AG10803 (cell line): ENCODE results near the gene ITGA7.

Experiments
- DNase-seq: peaks from one replicate; pipeline ENCODE4 v3.0.0; 2010; ENCODE audit warnings: low read depth
- H3K4me3 ChIP-seq: 2 replicates; pipeline ENCODE4 v1.5.1; 2011; ENCODE audit warnings: mild to moderate bottlenecking, low read length, control low read depth
- TF ChIP-seq, protein P1 (sequence below): conservative IDR thresholded peaks from 2 replicates; pipeline ENCODE4 v1.5.1; 2011; ENCODE audit warnings: mild to moderate bottlenecking, low read length, control low read depth, inconsistent platforms

The ITGA7 gene, protein sequence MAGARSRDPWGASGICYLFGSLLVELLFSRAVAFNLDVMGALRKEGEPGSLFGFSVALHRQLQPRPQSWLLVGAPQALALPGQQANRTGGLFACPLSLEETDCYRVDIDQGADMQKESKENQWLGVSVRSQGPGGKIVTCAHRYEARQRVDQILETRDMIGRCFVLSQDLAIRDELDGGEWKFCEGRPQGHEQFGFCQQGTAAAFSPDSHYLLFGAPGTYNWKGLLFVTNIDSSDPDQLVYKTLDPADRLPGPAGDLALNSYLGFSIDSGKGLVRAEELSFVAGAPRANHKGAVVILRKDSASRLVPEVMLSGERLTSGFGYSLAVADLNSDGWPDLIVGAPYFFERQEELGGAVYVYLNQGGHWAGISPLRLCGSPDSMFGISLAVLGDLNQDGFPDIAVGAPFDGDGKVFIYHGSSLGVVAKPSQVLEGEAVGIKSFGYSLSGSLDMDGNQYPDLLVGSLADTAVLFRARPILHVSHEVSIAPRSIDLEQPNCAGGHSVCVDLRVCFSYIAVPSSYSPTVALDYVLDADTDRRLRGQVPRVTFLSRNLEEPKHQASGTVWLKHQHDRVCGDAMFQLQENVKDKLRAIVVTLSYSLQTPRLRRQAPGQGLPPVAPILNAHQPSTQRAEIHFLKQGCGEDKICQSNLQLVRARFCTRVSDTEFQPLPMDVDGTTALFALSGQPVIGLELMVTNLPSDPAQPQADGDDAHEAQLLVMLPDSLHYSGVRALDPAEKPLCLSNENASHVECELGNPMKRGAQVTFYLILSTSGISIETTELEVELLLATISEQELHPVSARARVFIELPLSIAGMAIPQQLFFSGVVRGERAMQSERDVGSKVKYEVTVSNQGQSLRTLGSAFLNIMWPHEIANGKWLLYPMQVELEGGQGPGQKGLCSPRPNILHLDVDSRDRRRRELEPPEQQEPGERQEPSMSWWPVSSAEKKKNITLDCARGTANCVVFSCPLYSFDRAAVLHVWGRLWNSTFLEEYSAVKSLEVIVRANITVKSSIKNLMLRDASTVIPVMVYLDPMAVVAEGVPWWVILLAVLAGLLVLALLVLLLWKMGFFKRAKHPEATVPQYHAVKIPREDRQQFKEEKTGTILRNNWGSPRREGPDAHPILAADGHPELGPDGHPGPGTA

DNA sequence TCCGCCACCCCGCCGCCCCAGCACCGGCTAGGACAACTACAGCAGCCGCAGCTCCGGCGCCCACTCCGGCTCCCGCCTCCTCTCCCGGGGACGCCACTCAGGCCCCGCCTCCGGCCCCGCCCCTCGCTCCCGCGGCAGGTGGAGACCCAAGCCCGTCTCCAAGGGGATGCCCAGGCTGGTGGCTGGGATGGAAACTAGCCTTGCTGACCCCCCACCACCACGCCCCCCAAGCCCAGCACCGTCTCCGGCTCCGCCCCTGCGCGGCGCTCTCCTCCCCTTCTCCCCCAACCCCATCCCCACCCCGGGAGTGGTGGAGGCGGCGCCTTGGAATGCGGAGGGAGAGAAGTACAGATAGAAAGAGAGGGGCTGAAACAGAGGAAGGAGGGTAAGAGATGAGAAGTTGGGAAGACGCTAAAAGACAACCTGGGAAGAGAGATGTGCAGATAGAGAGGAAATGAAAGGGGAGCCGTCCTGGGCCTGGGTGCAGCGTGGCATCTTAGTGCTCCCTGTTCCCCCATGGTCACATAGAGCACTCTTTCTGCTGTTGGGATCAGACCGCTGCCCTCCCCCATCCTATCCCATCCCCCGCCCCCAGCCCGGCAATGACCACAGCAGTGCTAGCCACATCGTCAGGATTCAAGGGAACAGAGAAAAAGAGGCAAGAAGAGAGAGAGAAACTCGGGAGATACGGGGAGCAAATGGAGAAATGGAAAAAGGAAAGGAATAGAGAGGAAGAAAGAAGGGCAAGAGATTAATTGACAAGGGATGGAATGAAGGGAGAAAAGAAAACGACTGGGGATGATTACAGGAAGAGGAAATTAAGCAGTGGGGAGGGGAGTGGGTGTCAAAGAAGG lies at the start of gene ITGA7:
TSS of gene ITGA7 (minus strand) at position 64 of the 854 bp plus-strand sequence. CDS start 222 bp downstream, outside the sequence.
- H3K4me3 ChIP-seq, result peak within 1 kb of the TSS; percentile 62
- DNase-seq, result no peak
- TF ChIP-seq, protein P1, sequence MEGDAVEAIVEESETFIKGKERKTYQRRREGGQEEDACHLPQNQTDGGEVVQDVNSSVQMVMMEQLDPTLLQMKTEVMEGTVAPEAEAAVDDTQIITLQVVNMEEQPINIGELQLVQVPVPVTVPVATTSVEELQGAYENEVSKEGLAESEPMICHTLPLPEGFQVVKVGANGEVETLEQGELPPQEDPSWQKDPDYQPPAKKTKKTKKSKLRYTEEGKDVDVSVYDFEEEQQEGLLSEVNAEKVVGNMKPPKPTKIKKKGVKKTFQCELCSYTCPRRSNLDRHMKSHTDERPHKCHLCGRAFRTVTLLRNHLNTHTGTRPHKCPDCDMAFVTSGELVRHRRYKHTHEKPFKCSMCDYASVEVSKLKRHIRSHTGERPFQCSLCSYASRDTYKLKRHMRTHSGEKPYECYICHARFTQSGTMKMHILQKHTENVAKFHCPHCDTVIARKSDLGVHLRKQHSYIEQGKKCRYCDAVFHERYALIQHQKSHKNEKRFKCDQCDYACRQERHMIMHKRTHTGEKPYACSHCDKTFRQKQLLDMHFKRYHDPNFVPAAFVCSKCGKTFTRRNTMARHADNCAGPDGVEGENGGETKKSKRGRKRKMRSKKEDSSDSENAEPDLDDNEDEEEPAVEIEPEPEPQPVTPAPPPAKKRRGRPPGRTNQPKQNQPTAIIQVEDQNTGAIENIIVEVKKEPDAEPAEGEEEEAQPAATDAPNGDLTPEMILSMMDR, result no peak

DNA sequence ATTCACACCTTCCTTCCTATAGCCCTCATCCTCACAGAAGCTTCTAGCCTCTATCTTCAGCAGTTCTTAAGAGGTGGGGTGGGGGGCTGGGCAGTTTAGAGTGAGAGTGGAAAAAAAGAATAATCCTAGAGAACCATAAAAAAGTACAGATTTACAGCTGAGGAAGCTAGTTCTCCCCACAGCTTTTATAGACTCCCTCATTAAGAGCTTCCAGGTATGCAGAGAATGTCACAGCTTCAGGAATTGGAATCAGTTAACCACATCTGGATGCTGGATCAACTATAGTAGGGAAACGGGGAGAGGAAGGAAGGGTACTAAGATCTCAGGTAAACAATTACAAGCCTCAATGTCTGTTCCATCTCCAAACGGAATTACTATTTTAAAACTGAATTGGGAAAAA lies 47.5 kb upstream of the ITGA7 start:
- no peak overlapping the region for H3K4me3 ChIP-seq
- peak; percentile 29 for DNase-seq
- TF ChIP-seq, protein P1, result no peak

DNA sequence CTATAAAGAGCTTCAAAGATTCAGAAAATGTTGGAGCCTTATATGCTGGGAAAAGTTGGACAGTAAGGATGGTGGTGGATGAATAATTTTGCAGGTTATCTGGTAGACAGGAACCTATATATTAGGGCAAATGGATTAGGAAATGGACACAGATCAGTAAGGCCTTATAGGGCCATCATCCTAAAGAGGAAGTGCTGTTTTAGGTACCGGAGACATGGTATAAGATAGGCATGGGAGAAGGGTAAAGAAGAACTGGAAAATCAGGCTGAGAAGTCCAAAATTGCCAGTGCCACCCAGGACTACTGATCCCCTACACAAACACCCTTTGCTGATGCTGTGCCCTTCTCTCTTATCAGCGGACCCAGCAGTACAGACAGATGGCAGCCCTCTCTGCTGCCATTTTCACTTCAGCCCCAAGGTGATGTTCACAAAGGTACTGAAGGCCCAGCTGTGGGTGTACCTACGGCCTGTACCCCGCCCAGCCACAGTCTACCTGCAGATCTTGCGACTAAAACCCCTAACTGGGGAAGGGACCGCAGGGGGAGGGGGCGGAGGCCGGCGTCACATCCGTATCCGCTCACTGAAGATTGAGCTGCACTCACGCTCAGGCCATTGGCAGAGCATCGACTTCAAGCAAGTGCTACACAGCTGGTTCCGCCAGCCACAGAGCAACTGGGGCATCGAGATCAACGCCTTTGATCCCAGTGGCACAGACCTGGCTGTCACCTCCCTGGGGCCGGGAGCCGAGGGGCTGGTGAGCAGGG lies 40.7 kb upstream of the ITGA7 start:
- DNase-seq, result no peak
- H3K4me3 ChIP-seq, result no peak overlapping the region
- TF ChIP-seq, protein P1, result no peak

DNA sequence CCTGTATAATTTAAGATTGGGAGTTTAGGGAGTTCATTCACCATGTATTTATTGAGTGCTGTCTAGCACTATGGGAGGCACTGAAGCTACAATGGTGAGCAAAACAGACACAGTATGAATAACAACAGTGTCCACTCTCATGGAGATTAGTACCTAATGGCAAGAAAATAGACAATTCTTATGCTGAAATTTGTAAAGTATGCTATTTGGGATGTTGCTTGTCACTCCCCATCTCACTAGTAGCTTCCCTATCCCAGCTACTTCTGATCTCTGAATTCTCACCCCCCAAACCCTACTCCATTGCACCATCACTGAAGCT lies 39.2 kb upstream of the ITGA7 start:
- H3K4me3 ChIP-seq, result no peak overlapping the region
- no peak for DNase-seq
- TF ChIP-seq, protein P1, result no peak

DNA sequence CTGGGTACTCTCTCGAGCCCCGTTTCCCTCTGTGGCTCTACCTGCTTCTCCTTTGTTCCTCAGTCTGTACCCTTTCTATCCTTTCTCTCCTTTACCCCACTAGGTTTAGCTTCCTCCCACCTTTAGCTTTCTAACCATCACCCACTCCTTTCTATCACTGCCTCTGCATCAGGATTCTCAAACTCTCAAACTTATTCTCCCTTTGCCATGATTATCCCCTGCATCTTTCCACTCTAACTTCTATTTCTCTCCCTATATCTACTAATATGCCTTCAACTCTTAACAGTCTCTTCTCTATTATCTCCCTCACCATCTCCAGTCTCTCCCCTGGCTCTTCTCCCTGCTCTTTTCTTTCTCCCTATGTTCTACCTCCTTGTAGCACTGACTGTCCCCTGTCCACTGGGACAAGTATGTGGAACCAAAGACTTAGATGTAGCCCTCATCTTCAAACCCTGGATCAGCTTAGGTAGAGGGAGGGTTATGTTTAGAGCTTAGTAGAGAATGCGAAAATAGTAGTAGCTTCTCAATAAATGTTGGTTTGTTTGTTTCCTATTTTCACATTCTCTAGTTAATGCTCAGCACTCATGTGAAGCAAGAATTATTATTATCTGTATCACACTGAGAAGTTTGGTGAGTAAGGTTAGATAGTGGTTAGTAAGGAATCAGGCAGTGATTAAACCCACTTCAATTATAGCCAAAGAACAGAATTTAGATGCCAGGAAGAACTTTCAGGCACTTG lies 38.6 kb upstream of the ITGA7 start:
- H3K4me3 ChIP-seq, result no peak overlapping the region
- DNase-seq, result no peak
- TF ChIP-seq, protein P1, result no peak
